ENCODE measurements around the gene NAB1. TPM values are rescaled to one million over a fixed set of nuclear protein-coding genes. Genes with fewer than 3 reads are reported as not detected.

The NAB1 gene
- total RNA-seq, 1 experiment from 2014 or later = 36.9 TPM

- no peak overlapping the region for H2BK15ac ChIP-seq (ENCODE audit: low read depth, low read length)
- no peaks in the 10 kb centered on the region for H3K27me3 ChIP-seq (ENCODE audit: insufficient read depth, low read length)
- H3K79me1 ChIP-seq (ENCODE audit: insufficient read depth, low read depth, low read length, poor library complexity, severe bottlenecking) = no peaks in the 10 kb centered on the region
- no peak overlapping the region for H3K4ac ChIP-seq (ENCODE audit: low read depth, low read length)
- Mint-ChIP-seq H3K9me3 (peaks cover 3 to 15% of the 10 kb centered on the region in 2 experiments; a peak in 4 of 5 replicates), H3K4me1 (peaks cover 7 to 9% of the 10 kb centered on the region in 2 experiments; a peak in 3 of 4 replicates), H3K27ac (no peak overlapping the region), H3K4me3 (no peak overlapping the region), H3K36me3 (ENCODE audit: insufficient read depth in 1 of 3, low read depth in 3 of 3) (peaks cover 3 to 8% (median 5%) of the 10 kb centered on the region in 3 experiments; a peak in 6 of 7 replicates), H3K27me3 (ENCODE audit: low read depth) (peaks cover 2% of the 10 kb centered on the region; the same call in 1 of the 2 replicates)
- no peaks in the 10 kb centered on the region for H3K23me2 ChIP-seq (ENCODE audit: insufficient read length, low read depth, low read length, poor library complexity, severe bottlenecking)
- WGBS (ENCODE audit: extremely low coverage, insufficient read length, low lambda C conversion rate) = no CpG with 5 or more reads among the region's 6 CpGs
- no peak overlapping the region for H3K14ac ChIP-seq (ENCODE audit: insufficient read depth, low read length)
- no peak overlapping the region for H2AK5ac ChIP-seq (ENCODE audit: insufficient read length, low read length)
- H3K27ac ChIP-seq (ENCODE audit: insufficient read length, low read depth, low read length) = no peak overlapping the region
- H3K4me1 ChIP-seq (ENCODE audit: insufficient read depth, low read length) = no peaks in the 10 kb centered on the region
- H3K18ac ChIP-seq (ENCODE audit: insufficient read length, low read depth, low read length) = no peak overlapping the region
- no peak overlapping the region for H4K91ac ChIP-seq (ENCODE audit: insufficient read length, low read depth, low read length)
- no peak overlapping the region for H4K8ac ChIP-seq (replicated peaks; ENCODE audit: insufficient read length, low read depth, low read length)
- no peak overlapping the region for H2BK5ac ChIP-seq (ENCODE audit: insufficient read length, low read length)
- no peak for TF ChIP-seq CTCF (conservative IDR thresholded peaks at IDR 0.05)
- H3K23ac ChIP-seq (ENCODE audit: insufficient read length, low read depth, low read length) = no peak overlapping the region
- H2BK20ac ChIP-seq (ENCODE audit: low read depth, low read length, poor library complexity, severe bottlenecking) = no peak overlapping the region
- H3K9me3 ChIP-seq (ENCODE audit: control insufficient read depth, low read depth, low read length) = no peaks in the 10 kb centered on the region
- no peak overlapping the region for H3T11ph ChIP-seq (ENCODE audit: low read length)
- no peak overlapping the region for H2BK12ac ChIP-seq (ENCODE audit: insufficient read length, low read depth, low read length)
- DNase-seq = no peak
- H2AFZ ChIP-seq (ENCODE audit: low read length) = no peak overlapping the region
- H3K4me2 ChIP-seq (ENCODE audit: insufficient read depth, insufficient read length, low read length) = no peak overlapping the region
- H2BK120ac ChIP-seq (ENCODE audit: low read depth, low read length, poor library complexity, severe bottlenecking) = no peak overlapping the region
- H3K9ac ChIP-seq (ENCODE audit: extremely low read depth, insufficient read length, low read length) = no peak overlapping the region
- H4K5ac ChIP-seq (ENCODE audit: insufficient read length, low read depth, low read length) = no peak overlapping the region
- H3K79me2 ChIP-seq (ENCODE audit: insufficient read depth, low read length) = no peaks in the 10 kb centered on the region
- no peak overlapping the region for H3K56ac ChIP-seq (ENCODE audit: insufficient read length, low read depth, low read length)
- H4K20me1 ChIP-seq (ENCODE audit: control insufficient read depth, insufficient read depth, insufficient read length) = no peaks in the 10 kb centered on the region
Measured at GRCh38 chr2:190705280-190705679, 56.4 kb downstream of the NAB1 start.
